Activated B cell treated with CpG ODN at 0.5 μM for 24 hours (primary cell): ENCODE measurements around the gene TSPOAP1. TPM values are rescaled to one million over a fixed set of nuclear protein-coding genes. Genes with fewer than 3 reads are reported as not detected.

Source experiments
- ATAC-seq: fragments of 200-7000 bp; cut with Tn5 transposase; one replicate; pipeline ENCODE4 v1.10.0; 2021; ENCODE audit warnings: low read depth, mild to moderate bottlenecking, moderate library complexity
- CTCF ChIA-PET: fragments of 350-600 bp; sonication (Branson Sonifier 250); formaldehyde crosslinking; loops from one replicate; lab custom pipeline; 2021; ENCODE audit warnings: antibody characterized with exemption; lab: Charles Lee
- POLR2A ChIA-PET: fragments of 350-600 bp; sonication (Branson Sonifier 250); formaldehyde crosslinking; loops from one replicate; lab custom pipeline; 2021; ENCODE audit warnings: antibody characterized with exemption; lab: Charles Lee
- DNase-seq: peaks from one replicate; pipeline ENCODE4 v3.0.0; 2022
- H3K27ac Mint-ChIP-seq: one replicate; pipeline ENCODE4 v1.8.0; 2020; ENCODE audit warnings: mixed read lengths
- H3K27me3 Mint-ChIP-seq: one replicate; pipeline ENCODE4 v1.8.0; 2021; ENCODE audit warnings: mixed read lengths
- H3K36me3 Mint-ChIP-seq: one replicate; pipeline ENCODE4 v1.8.0; 2021; ENCODE audit warnings: low read depth, mixed read lengths
- H3K4me1 Mint-ChIP-seq: one replicate; pipeline ENCODE4 v1.8.0; 2021; ENCODE audit warnings: mixed read lengths
- H3K4me3 Mint-ChIP-seq: one replicate; pipeline ENCODE4 v1.8.0; 2020; ENCODE audit warnings: mild to moderate bottlenecking, mixed read lengths
- H3K9me3 Mint-ChIP-seq: one replicate; pipeline ENCODE4 v1.8.0; 2020; ENCODE audit warnings: mixed read lengths
- intact Hi-C: fragments of 100-400 bp; cut with micrococcal nuclease; formaldehyde crosslinking; loops from one replicate; pipeline ENCODE4 v1.15.1; 2024
- total RNA-seq: library from RNA; stranded (reverse); gene quantifications from 2 replicates; pipeline ENCODE4 v1.2.3, GENCODE V29; 2022
- TF ChIP-seq, protein P1 (sequence below): fragments of 200-600 bp; IDR thresholded peaks from one replicate; pipeline ENCODE4 v1.8.0; 2022; ENCODE audit warnings: antibody characterized with exemption, mild to moderate bottlenecking

TSPOAP1 gene
- total RNA-seq, 1 donor from 2014 or later = 22.5 TPM

- ChIA-PET POLR2A (no interaction called here), CTCF (interaction anchor here (0.8 to 3.2 kb wide), 4 partner anchors 12 to 152 kb away, joined by 3 to 12 read pairs (median 4); no protein-coding TSS in a partner anchor)
- no peaks in the 10 kb centered on the region for H3K36me3 Mint-ChIP-seq
- no peaks in the 10 kb centered on the region for H3K9me3 Mint-ChIP-seq
- H3K27me3 Mint-ChIP-seq = no peaks in the 10 kb centered on the region
- TF ChIP-seq, protein P1, sequence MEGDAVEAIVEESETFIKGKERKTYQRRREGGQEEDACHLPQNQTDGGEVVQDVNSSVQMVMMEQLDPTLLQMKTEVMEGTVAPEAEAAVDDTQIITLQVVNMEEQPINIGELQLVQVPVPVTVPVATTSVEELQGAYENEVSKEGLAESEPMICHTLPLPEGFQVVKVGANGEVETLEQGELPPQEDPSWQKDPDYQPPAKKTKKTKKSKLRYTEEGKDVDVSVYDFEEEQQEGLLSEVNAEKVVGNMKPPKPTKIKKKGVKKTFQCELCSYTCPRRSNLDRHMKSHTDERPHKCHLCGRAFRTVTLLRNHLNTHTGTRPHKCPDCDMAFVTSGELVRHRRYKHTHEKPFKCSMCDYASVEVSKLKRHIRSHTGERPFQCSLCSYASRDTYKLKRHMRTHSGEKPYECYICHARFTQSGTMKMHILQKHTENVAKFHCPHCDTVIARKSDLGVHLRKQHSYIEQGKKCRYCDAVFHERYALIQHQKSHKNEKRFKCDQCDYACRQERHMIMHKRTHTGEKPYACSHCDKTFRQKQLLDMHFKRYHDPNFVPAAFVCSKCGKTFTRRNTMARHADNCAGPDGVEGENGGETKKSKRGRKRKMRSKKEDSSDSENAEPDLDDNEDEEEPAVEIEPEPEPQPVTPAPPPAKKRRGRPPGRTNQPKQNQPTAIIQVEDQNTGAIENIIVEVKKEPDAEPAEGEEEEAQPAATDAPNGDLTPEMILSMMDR = no peak
- no peak for ATAC-seq
- no peak overlapping the region for H3K27ac Mint-ChIP-seq
- intact Hi-C loops = loop anchor here (5.0 kb wide), 1 partner anchor 55 kb away; no protein-coding TSS in a partner anchor
- DNase-seq = no peak
- peaks cover 7% of the 10 kb centered on the region for H3K4me1 Mint-ChIP-seq
- H3K4me3 Mint-ChIP-seq = no peak overlapping the region
Observed at GRCh38 chr17:58302171-58302918, 26.2 kb downstream of the TSPOAP1 start.

GRCh38 chr17:58301504-58302150, 27.0 kb downstream of the TSPOAP1 start:
- Mint-ChIP-seq H3K27me3 (no peaks in the 10 kb centered on the region), H3K4me1 (peaks cover 7% of the 10 kb centered on the region), H3K4me3 (no peak overlapping the region), H3K36me3 (no peaks in the 10 kb centered on the region), H3K27ac (no peak overlapping the region), H3K9me3 (no peaks in the 10 kb centered on the region)
- DNase-seq (no peak), ATAC-seq (no peak)
- TF ChIP-seq, protein P1 = no peak
- intact Hi-C loops = loop anchor here (5.0 kb wide), 1 partner anchor 54 kb away; no protein-coding TSS in a partner anchor
- ChIA-PET CTCF (interaction anchor here (0.8 to 1.4 kb wide), 2 partner anchors 16 to 43 kb away, joined by 3 read pairs; no protein-coding TSS in a partner anchor), POLR2A (no interaction called here)

DNA sequence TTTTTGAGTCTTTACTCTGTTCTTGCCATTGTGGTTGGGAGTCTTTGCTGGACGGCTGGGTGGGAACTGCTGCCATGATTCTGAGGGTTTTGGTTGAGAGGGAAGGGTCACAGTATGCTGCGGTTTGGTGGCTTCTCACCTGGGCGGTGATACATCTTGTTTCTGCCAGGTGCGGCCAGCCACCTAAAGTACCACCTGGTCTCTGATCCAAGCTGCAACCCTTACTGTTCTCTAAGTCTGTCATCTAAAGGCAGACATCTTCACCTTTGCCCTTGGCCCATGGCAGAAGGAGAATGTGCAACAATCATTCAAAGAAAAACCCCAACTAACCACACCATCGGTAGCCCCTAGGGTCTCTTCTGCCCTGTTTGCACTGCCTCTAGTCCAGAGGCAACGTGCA, 28.3 kb downstream of the TSPOAP1 start:
- ChIA-PET POLR2A (no interaction called here), CTCF (no interaction called here)
- intact Hi-C loops = loop anchor here (5.0 kb wide), 1 partner anchor 53 kb away; no protein-coding TSS in a partner anchor
- ATAC-seq (no peak), DNase-seq (no peak)
- Mint-ChIP-seq H3K36me3 (no peaks in the 10 kb centered on the region), H3K4me1 (peaks cover 7% of the 10 kb centered on the region), H3K27me3 (peaks cover 3% of the 10 kb centered on the region), H3K27ac (no peak overlapping the region), H3K4me3 (no peak overlapping the region), H3K9me3 (no peaks in the 10 kb centered on the region)
- TF ChIP-seq, protein P1 = no peak

DNA sequence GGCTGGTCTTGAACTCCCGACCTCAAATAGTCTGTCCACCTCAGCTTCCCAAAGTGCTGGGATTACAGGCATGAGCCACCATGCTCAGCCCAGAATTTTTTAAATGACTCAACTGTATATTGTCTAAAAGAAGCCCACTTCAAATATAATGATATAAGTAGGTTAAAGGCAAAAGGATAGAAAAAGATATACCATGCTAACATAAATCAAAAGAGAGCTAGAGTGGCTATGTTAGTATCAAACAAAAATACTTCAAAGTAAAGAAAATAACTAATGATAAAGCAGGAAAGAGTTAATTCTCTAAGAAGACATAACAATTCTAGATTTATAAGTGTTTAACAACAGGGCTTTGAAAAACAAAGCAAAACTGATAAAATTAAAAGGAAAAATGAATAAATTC, 34.6 kb downstream of the TSPOAP1 start:
- ATAC-seq = no peak
- ChIA-PET CTCF (no interaction called here), POLR2A (no interaction called here)
- no peaks in the 10 kb centered on the region for H3K4me1 Mint-ChIP-seq
- intact Hi-C loops = no loop called here
- H3K27me3 Mint-ChIP-seq = peaks cover 18% of the 10 kb centered on the region
- no peak overlapping the region for H3K27ac Mint-ChIP-seq
- no peak overlapping the region for H3K4me3 Mint-ChIP-seq
- no peaks in the 10 kb centered on the region for H3K36me3 Mint-ChIP-seq
- no peak for DNase-seq
- no peaks in the 10 kb centered on the region for H3K9me3 Mint-ChIP-seq
- TF ChIP-seq, protein P1 = no peak

GRCh38 chr17:58291246-58291645, 37.3 kb downstream of the TSPOAP1 start:
- TF ChIP-seq, protein P1 = no peak
- no peaks in the 10 kb centered on the region for H3K36me3 Mint-ChIP-seq
- H3K4me3 Mint-ChIP-seq = no peak overlapping the region
- DNase-seq = no peak
- H3K27ac Mint-ChIP-seq = no peak overlapping the region
- ChIA-PET CTCF (no interaction called here), POLR2A (no interaction called here)
- intact Hi-C loops = no loop called here
- ATAC-seq = no peak
- H3K4me1 Mint-ChIP-seq = no peaks in the 10 kb centered on the region
- peaks cover 26% of the 10 kb centered on the region for H3K27me3 Mint-ChIP-seq
- no peaks in the 10 kb centered on the region for H3K9me3 Mint-ChIP-seq
